GM06990 (cell line): ENCODE measurements around the gene KANSL1L.
"Not testable (repeated sequence)": the region's sequence is repeated elsewhere in the genome, so short reads cannot be mapped to it uniquely, and the experiment has no call there.

Experiments
- DNase-seq: peaks from one replicate; pipeline ENCODE4 v3.0.0-alpha.2; 2011; ENCODE audit not compliant: insufficient read length; ENCODE audit errors: extremely low read depth
- H3K27me3 ChIP-seq: replicated peaks from 2 replicates; pipeline ENCODE4 v1.6.0; 2011; ENCODE audit warnings: low read length; ENCODE audit not compliant: control insufficient read depth, insufficient read depth
- H3K36me3 ChIP-seq: 2 replicates; pipeline ENCODE4 v1.5.1; 2011; ENCODE audit warnings: low read length; ENCODE audit not compliant: control insufficient read depth, insufficient read depth
- H3K4me3 ChIP-seq: replicated peaks from 2 replicates; pipeline ENCODE4 v1.5.1; 2011; ENCODE audit warnings: low read depth, mild to moderate bottlenecking, control low read depth, low read length
- CTCF ChIP-seq: IDR thresholded peaks from 2 replicates; pipeline ENCODE4 v1.5.1; 2011; ENCODE audit warnings: low read length, control low read depth, mild to moderate bottlenecking, inconsistent platforms; ENCODE audit not compliant: insufficient read depth, poor library complexity, severe bottlenecking

KANSL1L gene

DNA sequence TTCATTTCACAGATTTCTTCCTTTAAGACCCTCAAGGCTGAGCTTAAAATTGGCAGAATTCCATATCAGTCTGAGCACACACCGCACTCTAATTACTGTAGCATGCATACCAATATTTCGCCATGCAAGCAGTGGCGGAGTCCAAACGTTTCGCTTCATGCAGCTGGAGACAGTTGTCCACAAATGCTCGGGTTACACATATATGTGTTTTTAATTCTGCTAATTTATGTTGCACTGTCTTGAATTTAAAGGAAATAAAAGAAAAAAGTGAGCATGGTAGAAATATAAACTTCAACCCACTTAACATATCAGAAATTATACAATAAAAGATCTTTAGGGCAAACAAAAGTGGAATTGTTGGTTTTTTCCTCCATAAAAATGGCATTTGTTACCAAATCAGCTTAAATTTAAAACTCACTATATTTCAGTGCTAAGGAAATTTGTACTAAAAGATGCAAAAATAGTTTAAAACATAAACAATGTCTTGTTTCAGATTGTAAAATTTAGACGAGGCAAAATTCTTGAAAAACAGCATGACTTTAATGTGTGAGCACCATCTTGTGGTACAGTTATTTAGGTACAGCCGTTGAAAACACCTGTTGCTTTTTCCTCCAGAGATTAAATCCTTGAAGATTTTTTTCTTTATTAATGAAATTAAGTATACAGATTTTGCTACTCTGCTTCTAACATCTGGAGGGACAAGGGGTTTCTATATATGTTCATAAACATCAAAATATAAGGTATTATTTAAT lies 24.1 kb upstream of the KANSL1L start:
- DNase-seq: no peak
- no peak overlapping the region for H3K4me3 ChIP-seq
- H3K36me3 ChIP-seq: no peaks in the 10 kb centered on the region
- peak; percentile 48 for TF ChIP-seq CTCF
- no peaks in the 10 kb centered on the region for H3K27me3 ChIP-seq

DNA sequence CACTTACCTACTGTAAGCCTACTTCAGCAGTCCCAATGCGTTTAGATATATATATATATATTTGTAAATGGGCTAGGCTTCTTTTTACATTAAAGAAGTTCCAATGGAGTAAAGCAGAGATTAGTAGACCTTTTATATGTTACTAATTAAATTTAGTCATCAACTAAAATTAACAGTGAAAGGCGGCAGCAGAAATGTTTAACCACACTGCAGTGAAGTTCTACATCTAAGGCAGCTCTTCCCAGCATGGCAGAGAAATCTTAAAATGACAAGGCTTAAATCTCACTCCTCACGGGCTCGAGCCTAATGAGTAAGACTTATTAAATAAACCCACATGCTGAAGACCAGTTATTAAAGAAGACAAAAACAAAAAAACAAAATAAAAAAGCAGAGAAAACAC lies 19.1 kb upstream of the KANSL1L start:
- TF ChIP-seq CTCF: no peak
- DNase-seq: no peak

DNA sequence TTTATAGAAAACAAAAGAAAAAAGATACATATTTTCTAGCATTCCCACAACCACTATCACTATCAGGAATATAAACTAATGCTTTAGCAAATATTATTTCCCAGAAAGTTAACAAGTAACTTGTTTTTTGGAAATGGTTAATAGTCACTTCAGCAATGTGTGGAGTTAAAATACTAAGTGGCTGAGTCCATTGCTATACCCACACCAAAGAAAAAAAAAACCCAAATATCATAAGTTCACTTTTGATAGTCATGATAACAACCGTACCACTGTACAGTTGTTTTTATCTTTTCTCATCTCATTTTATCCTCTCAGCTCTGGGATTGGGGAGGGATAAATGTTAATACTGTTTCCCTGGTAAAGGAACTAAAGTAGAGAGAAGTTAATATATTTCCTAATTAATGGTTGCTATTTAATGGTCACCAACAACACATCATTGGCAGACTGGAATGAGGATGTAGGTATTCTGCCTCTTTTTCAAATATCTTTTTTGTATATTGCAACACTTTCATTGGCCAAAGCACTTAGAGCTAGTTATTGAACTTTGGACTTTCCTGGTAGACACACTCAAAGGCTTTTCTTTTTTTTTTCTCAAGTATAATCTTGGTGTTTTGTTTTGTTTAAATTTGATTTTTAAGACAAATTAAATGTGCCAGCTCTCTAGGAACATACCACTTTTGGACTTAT lies 18.4 kb upstream of the KANSL1L start:
- no peak for TF ChIP-seq CTCF
- H3K4me3 ChIP-seq: no peak overlapping the region
- DNase-seq: no peak
- H3K36me3 ChIP-seq: no peaks in the 10 kb centered on the region
- H3K27me3 ChIP-seq: no peaks in the 10 kb centered on the region

More for the DNA sequence above, 19.1 kb upstream of the KANSL1L start:
- no peak overlapping the region for H3K4me3 ChIP-seq
- H3K27me3 ChIP-seq: no peaks in the 10 kb centered on the region
- no peaks in the 10 kb centered on the region for H3K36me3 ChIP-seq

GRCh38 chr2:210188755-210189154 lies 17.5 kb upstream of the KANSL1L start:
- H3K4me3 ChIP-seq: no peak overlapping the region
- no peaks in the 10 kb centered on the region for H3K27me3 ChIP-seq
- no peak for DNase-seq
- no peak for TF ChIP-seq CTCF
- H3K36me3 ChIP-seq: no peaks in the 10 kb centered on the region

GRCh38 chr2:210188190-210188589 lies 17.0 kb upstream of the KANSL1L start:
- Histone ChIP-seq H3K36me3 (no peaks in the 10 kb centered on the region), H3K27me3 (no peaks in the 10 kb centered on the region), H3K4me3 (no peak overlapping the region)
- no peak for DNase-seq
- TF ChIP-seq CTCF: no peak

GRCh38 chr2:210183936-210184335 lies 12.7 kb upstream of the KANSL1L start:
- not testable (repeated sequence) for H3K36me3 ChIP-seq, H3K4me3 ChIP-seq, DNase-seq, H3K27me3 ChIP-seq

- DNase-seq, H3K27me3 ChIP-seq, H3K36me3 ChIP-seq, H3K4me3 ChIP-seq: not testable (repeated sequence)
Observed at GRCh38 chr2:210181606-210182088, 10.4 kb upstream of the KANSL1L start.

DNA sequence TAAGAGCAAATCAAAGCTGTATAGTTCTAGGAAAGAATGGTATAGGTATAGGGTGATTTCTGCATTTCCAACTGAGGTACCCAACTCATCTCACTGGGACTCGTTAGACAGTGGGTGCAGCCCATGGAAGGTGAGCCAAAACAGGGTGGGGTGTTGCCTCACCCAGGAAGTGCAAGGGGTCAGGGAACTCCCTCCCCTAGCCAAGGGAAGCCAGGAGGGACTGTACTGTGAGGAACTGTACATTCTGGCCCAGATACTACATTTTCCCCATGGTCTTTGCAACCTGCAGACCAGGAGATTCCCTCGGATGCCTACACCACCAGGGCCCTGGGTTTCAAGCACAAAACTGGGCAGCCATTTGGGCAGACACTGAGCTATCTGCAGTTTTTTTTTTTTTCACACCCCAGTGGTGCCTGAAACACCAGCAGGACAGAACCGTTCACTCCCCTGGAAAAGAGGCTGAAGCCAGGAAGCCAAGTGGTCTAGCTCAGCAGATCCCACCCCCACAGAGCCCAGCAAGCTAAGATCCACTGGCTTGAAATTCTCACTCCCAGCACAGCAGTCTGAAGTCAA lies 9.9 kb upstream of the KANSL1L start:
- H3K36me3 ChIP-seq, DNase-seq, H3K4me3 ChIP-seq, H3K27me3 ChIP-seq: not testable (repeated sequence)
